Psoas muscle (tissue), 8 donors: ENCODE results near the gene BGN. TPM values are rescaled to one million over a fixed set of nuclear protein-coding genes. Genes with fewer than 3 reads are reported as not detected.

ENCODE experiments used
- ATAC-seq, 4 donors: fragments of 200-7000 bp; cut with Tn5 transposase; one replicate each; pipeline ENCODE4 v1.9.1; 2020; ENCODE audit warnings: moderate library complexity in 3 of 4, mild to moderate bottlenecking in 2 of 4
- DNase-seq, 2 donors: peaks; one replicate each; pipeline ENCODE4 v3.0.0-alpha.2; 2020
- H3K27ac ChIP-seq: fragments of 200-600 bp; one replicate; pipeline ENCODE4 v1.8.0; 2022
- H3K27me3 ChIP-seq, 3 donors: fragments of 200-600 bp in 1 of 3; one replicate each; pipeline versions ENCODE4 v1.6.1 to v1.8.0; 2013 to 2022; ENCODE audit warnings: low read length in 2 of 3, mild to moderate bottlenecking in 2 of 3, moderate library complexity in 1 of 3; ENCODE audit not compliant: insufficient read depth in 3 of 3
- H3K36me3 ChIP-seq, 2 donors: fragments of 200-600 bp in 1 of 2; one replicate each; pipeline versions ENCODE4 v1.6.1 to v1.8.0; 2013 to 2022; ENCODE audit warnings: low read depth in 1 of 2, mild to moderate bottlenecking in 1 of 2, moderate library complexity in 1 of 2; ENCODE audit not compliant: insufficient read depth in 1 of 2
- H3K4me1 ChIP-seq: fragments of 200-600 bp; one replicate; pipeline ENCODE4 v1.8.0; 2022
- H3K4me3 ChIP-seq: fragments of 200-600 bp; one replicate; pipeline ENCODE4 v1.8.0; 2022; ENCODE audit warnings: mild to moderate bottlenecking
- H3K9me3 ChIP-seq: fragments of 200-600 bp; one replicate; pipeline ENCODE4 v1.8.0; 2022
- CTCF ChIP-seq: fragments of 200-600 bp; IDR thresholded peaks from one replicate; pipeline ENCODE4 v1.8.0; 2022; ENCODE audit warnings: antibody characterized with exemption
- WGBS, 3 donors: extraction: QIAGEN DNeasy Blood & Tissue Kit; methylation state at CpG; one replicate each; pipeline versions ENCODE4 v1.1.6 to v1.1.7; 2013; 5-methylcytosine and 5-hydroxymethylcytosine counted together
- intact Hi-C, 2 donors: fragments of 100-400 bp; cut with DNase I; formaldehyde crosslinking; loops; one replicate each; pipeline versions ENCODE4 v1.11.0 to v1.14.2; 2022
- polyA plus RNA-seq, 3 donors: library from polyadenylated mRNA; stranded (reverse); fragments of 200-250 nt; gene quantifications; one replicate each; pipeline ENCODE4 v1.2.3, GENCODE V29; 2013
- total RNA-seq, 4 donors: library from RNA; stranded (reverse); fragmentation: NEBNext Ultra II Directional in 2 of 4; extraction: Animal tissue kit (Norgen Biotek cat#: 25700) in 2 of 4; gene quantifications; one replicate each; pipeline versions ENCODE4 v1.2.1 to v1.2.4, GENCODE V29; 2021 to 2023
- donor health status: healthy with polysubstance abuse.
- donor health status: DM: no; HTN: no; CAD: no; lungs with moderate emphysema.
- donor health status: Bipolar disorder and iron deficiency.
- donor health status: healthy.
- donor health status: DM: yes; HTN: yes; CAD: no.
- donor health status: DM: no; HTN: no; CAD: no.
- donor health status: DM: no; HTN: no; CAD: no.
- donor health status: DM: yes; HTN: yes; CAD: no.

BGN gene
- total and polyA plus RNA-seq, 7 donors, result 6.7 to 62.4 (median 12.6) TPM

- DNase-seq (no peak), ATAC-seq (no peak)
- H3K27ac ChIP-seq, result no peak overlapping the region
- H3K4me3 ChIP-seq, result no peak overlapping the region
- no peak for TF ChIP-seq CTCF
- WGBS, 3 donors, result 54 to 68% (median 56%) methylated on average over 4 to 11 of the region's 11 CpGs
- H3K4me1 ChIP-seq, result no peaks in the 10 kb centered on the region
- no peaks in the 10 kb centered on the region for H3K9me3 ChIP-seq
- H3K36me3 ChIP-seq, result no peaks in the 10 kb centered on the region
- intact Hi-C loops, result no loop called here
- H3K27me3 ChIP-seq, result peaks cover 0 to 11% (median 0%) of the 10 kb centered on the region in 3 donors
Observed at GRCh38 chrX:153491918-153492317, 2.9 kb upstream of the BGN start.

- Histone ChIP-seq H3K4me3 (no peak overlapping the region), H3K4me1 (no peaks in the 10 kb centered on the region), H3K27me3 (peaks cover 0 to 11% (median 0%) of the 10 kb centered on the region in 3 donors), H3K27ac (no peak overlapping the region), H3K36me3 (no peaks in the 10 kb centered on the region), H3K9me3 (no peaks in the 10 kb centered on the region)
- ATAC-seq (no peak), DNase-seq (no peak)
- intact Hi-C loops, result no loop called here
- 77 to 91% (median 79%) methylated on average over 5 to 12 of the region's 12 CpGs for WGBS, 3 donors
- TF ChIP-seq CTCF, result no peak
Observed at GRCh38 chrX:153492543-153492942, 2.2 kb upstream of the BGN start.

GRCh38 chrX:153493085-153493484, 1.7 kb upstream of the BGN start:
- intact Hi-C loops, result no loop called here
- Histone ChIP-seq H3K4me3 (no peak overlapping the region), H3K27ac (no peak overlapping the region), H3K27me3 (peaks cover 0 to 11% (median 0%) of the 10 kb centered on the region in 3 donors), H3K36me3 (no peaks in the 10 kb centered on the region), H3K4me1 (no peaks in the 10 kb centered on the region), H3K9me3 (no peaks in the 10 kb centered on the region)
- no peak for TF ChIP-seq CTCF
- WGBS, 3 donors, result 84 to 94% (median 94%) methylated on average over 11 of the region's 11 CpGs
- no peak for DNase-seq
- ATAC-seq, result no peak

- intact Hi-C loops, result no loop called here
- ATAC-seq, result peak in 2 of 4 donors; percentile 28 to 50
- peak in 1 of 2 donors; percentile 43 for DNase-seq
Observed at GRCh38 chrX:153494061-153494460, 719 bp upstream of the BGN start.

More at GRCh38 chrX:153494061-153494460, 719 bp upstream of the BGN start:
- peaks cover 0 to 11% (median 0%) of the 10 kb centered on the region in 3 donors for H3K27me3 ChIP-seq
- H3K36me3 ChIP-seq, result no peaks in the 10 kb centered on the region
- TF ChIP-seq CTCF, result no peak
- no peaks in the 10 kb centered on the region for H3K4me1 ChIP-seq
- H3K9me3 ChIP-seq, result no peaks in the 10 kb centered on the region
- H3K27ac ChIP-seq, result no peak overlapping the region
- H3K4me3 ChIP-seq, result no peak overlapping the region
- WGBS, 3 donors, result 77 to 87% (median 83%) methylated on average over 8 to 12 of the region's 12 CpGs
